RWPE1 (cell line): Measurements from ENCODE around the gene AKT3.

ENCODE experiments used
- CTCF ChIA-PET: fragments of 350-600 bp; sonication (Branson Sonifier 250); formaldehyde crosslinking; extraction: SDS; loops from one replicate; lab custom pipeline; 2021; lab: Yijun Ruan, JAX
- POLR2A ChIA-PET: fragments of 400-600 bp; formaldehyde crosslinking; extraction: SDS; loops from one replicate; lab custom pipeline; 2020; ENCODE audit warnings: antibody characterized with exemption; ENCODE audit not compliant: low non-redundant PET; lab: Yijun Ruan, JAX
- DNase-seq: peaks from one replicate; pipeline ENCODE4 v3.0.0; 2012; ENCODE audit warnings: low spot score
- H3K27ac ChIP-seq: fragments of 450-650 bp; 2 replicates; pipeline ENCODE4 v1.5.1; 2017
- CTCF ChIP-seq: fragments of 450-650 bp; conservative IDR thresholded peaks from 2 replicates; pipeline ENCODE4 v1.5.1; 2017; ENCODE audit warnings: low read depth, mild to moderate bottlenecking

AKT3 gene

GRCh38 chr1:243482141-243483022, 367.7 kb downstream of the AKT3 start:
- TF ChIP-seq CTCF: no peak
- CTCF ChIA-PET: interaction anchor here (0.6 kb wide), 1 partner anchor 137 kb away, joined by 3 read pairs; no protein-coding TSS in a partner anchor
- peak; percentile 65 for DNase-seq

GRCh38 chr1:243481101-243481500, 368.9 kb downstream of the AKT3 start:
- TF ChIP-seq CTCF: no peak
- POLR2A ChIA-PET: no interaction called here
- DNase-seq: no peak
- CTCF ChIA-PET: no interaction called here
- H3K27ac ChIP-seq: peak overlapping the region; percentile 43

More at GRCh38 chr1:243482141-243483022, 367.7 kb downstream of the AKT3 start:
- H3K27ac ChIP-seq: peak overlapping the region; percentile 63
- POLR2A ChIA-PET: no interaction called here

- H3K27ac ChIP-seq: no peak overlapping the region
- TF ChIP-seq CTCF: no peak
- CTCF ChIA-PET: no interaction called here
- POLR2A ChIA-PET: no interaction called here
- no peak for DNase-seq
These were observed 372.2 kb downstream of the AKT3 start for GRCh38 chr1:243477731-243478290.

- no peak overlapping the region for H3K27ac ChIP-seq
- ChIA-PET POLR2A (no interaction called here), CTCF (no interaction called here)
- no peak for DNase-seq
- no peak for TF ChIP-seq CTCF
These were observed 374.1 kb downstream of the AKT3 start for GRCh38 chr1:243475966-243476365.

GRCh38 chr1:243474906-243475305, 375.1 kb downstream of the AKT3 start:
- peak overlapping the region; percentile 76; the same call in 1 of the 2 replicates for H3K27ac ChIP-seq
- CTCF ChIA-PET: interaction anchor here (0.7 kb wide), 1 partner anchor 10 kb away, joined by 3 read pairs; no protein-coding TSS in a partner anchor
- no peak for TF ChIP-seq CTCF
- POLR2A ChIA-PET: no interaction called here
- no peak for DNase-seq

GRCh38 chr1:243474136-243474881, 375.7 kb downstream of the AKT3 start:
- CTCF ChIA-PET: interaction anchor here (0.7 kb wide), 1 partner anchor 9 kb away, joined by 3 read pairs; no protein-coding TSS in a partner anchor
- POLR2A ChIA-PET: no interaction called here
- no peak for TF ChIP-seq CTCF
- H3K27ac ChIP-seq: peak overlapping the region; percentile 76
- no peak for DNase-seq
